GM21619 (cell line): Measurements from ENCODE around the gene DUT.
A peak's percentile ranks its signal among the peaks of the same experiment; 100 is the strongest.

Experiments used
- ATAC-seq: cut with Tn5 transposase; IDR thresholded peaks from one replicate; pipeline ENCODE4 v1.9.1; 2021; ENCODE audit not compliant: unreplicated experiment

The DUT gene

GRCh38 chr15:48330855-48331795 lies at the start of gene DUT:
DUT (plus strand) TSS chr15:48331429; CDS start chr15:48331516, 87 bp downstream.
- peak; percentile 81 for ATAC-seq

- no peak for ATAC-seq
Observed at GRCh38 chr15:48281674-48282073, 49.6 kb upstream of the DUT start.

DNA sequence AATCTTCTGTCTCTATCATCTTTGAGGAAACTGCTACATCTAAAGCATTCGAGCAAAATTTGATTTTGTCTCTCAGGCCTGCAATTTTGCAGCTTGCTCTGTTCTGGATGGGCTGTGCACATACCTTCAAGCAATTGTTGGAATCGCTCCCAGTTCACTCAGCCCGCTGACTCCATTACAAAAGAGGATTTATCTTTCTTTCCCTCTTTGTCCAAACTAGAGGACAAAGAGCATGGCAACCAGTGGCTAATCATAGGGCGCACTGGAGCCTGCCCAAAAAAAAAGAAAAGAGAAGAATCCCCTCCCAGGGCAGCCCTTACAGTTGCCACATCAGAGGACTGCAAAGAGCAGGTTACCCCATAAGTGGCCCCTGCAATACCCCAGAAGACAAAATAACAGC lies 49.0 kb upstream of the DUT start:
- ATAC-seq = no peak

GRCh38 chr15:48283396-48284145 lies 47.7 kb upstream of the DUT start:
- no peak for ATAC-seq

DNA sequence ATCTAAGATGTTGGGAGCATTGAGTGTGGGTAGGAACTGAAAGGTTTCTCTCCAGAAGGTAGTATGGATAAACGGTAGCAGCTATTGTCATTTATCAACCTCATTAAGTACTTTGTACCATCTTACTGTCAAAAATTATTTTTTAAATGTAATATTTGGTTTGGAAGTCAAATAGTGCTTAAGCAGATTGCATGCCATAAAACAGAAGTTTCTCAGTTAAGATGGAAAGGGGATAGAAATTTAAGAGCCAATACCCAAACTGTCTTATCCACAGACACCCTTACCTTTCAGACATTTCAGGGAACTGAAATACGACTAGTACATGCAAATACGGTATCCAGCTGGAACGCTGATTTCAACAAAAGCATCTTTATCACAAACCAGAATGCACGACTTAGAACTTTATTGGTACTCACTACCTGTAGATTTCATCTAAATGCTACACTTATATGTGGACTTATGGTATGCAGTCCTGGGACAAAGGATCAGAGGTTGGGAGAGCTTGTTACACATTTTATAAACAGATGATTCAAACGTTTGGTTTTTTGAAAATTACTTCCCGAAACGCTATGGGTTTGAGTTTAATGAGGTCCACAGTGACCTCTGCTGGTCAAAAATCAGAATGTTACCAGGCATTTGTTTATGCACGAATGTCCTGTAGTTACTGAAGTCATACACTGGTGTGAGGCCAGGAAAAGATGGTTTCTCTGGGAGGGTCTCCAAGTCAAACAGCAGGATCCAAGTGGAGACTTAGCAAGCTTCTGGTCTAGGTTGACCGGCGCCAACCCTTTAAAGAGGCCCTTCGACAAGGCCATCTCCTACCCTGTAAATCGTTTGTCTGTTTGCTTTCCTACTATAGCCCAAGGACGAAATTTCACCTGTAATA lies 45.7 kb upstream of the DUT start:
- ATAC-seq = peak; percentile 74

GRCh38 chr15:48289628-48290027 lies 41.6 kb upstream of the DUT start:
- no peak for ATAC-seq

GRCh38 chr15:48292458-48292857 lies 38.8 kb upstream of the DUT start:
- no peak for ATAC-seq

- no peak for ATAC-seq
Observed at GRCh38 chr15:48297668-48298067, 33.6 kb upstream of the DUT start.

DNA sequence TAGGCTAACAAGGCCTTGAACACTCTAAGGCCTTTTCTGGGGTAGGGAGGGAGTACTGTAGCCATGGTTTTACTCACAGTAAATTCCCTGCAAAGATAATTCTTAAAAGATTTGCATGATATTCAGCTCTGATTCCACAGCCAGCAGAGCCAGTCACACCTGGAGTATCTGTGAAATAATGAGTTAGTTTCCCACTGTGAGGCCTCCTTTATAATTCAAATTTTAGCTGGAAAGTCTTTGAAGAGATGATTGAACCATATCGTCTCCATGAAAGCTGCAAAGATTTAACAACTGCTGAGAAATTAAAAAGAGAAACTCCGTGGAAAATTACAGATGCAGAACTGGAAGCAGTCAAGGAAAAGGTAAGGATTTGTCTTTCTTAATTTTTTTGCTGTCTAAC lies 32.3 kb upstream of the DUT start:
- ATAC-seq = no peak

GRCh38 chr15:48300038-48300437 lies 31.2 kb upstream of the DUT start:
- no peak for ATAC-seq

DNA sequence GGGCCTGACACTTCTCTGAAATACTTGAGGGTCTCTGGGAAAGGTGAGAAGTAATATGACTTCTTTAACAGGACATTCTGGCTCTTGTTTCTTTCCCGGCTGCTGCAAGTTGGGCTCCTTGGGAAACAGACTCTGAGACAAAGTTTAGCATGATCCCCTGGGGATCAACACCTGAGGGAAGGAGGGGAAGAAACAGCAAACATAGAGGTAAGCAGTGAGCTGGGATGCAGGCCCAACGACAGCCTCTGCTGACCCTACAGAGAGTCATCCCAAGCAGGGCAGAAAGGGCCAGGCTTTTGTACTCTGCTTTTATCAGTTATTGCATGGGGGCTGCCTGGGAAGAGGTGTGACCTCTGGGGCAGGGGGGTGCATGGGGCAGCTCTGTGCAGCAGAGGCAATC lies 26.8 kb upstream of the DUT start:
- ATAC-seq = no peak

- no peak for ATAC-seq
Observed at GRCh38 chr15:48306639-48307038, 24.6 kb upstream of the DUT start.

- no peak for ATAC-seq
Observed at GRCh38 chr15:48307586-48307985, 23.6 kb upstream of the DUT start.

DNA sequence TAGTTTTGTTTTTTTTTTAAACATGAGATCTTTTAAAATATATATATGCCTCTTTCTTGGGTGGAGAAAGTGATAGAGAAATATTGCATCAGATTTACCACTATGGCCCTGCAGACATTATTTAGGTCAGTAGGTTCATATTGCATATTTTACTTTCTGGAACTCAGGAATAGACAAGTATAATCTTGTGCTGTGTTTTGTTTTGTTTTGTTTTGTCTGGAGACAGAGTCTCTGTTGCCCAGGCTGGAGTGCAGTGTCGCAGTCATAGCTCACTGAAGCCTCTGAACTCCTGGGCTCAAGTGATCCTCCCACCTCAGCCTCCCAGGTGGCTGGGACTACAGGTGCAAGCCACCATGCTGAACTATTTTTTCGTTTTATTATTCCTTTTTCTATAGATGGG lies 21.5 kb upstream of the DUT start:
- ATAC-seq = no peak

GRCh38 chr15:48313216-48313615 lies 18.0 kb upstream of the DUT start:
- ATAC-seq = no peak

GRCh38 chr15:48315041-48315440 lies 16.2 kb upstream of the DUT start:
- ATAC-seq = no peak

DNA sequence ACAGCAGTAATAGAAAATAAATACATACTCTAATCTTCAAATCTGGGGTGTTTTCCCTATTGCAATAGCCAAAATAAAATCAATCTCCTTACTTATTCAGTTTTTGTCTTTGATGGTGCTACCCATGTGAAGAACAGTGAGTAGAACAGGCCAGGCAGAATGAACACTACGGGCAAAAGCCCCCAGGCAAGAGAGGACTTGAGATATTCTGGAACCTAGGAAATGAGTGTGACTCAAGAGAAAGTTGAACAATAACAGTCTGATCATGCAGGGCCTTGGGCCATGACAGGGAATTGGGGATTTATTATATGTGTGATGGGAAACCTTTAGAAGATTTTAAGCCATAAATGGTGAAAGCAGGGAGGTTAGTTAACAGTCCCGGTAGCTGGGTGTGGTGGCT lies 14.0 kb upstream of the DUT start:
- no peak for ATAC-seq

DNA sequence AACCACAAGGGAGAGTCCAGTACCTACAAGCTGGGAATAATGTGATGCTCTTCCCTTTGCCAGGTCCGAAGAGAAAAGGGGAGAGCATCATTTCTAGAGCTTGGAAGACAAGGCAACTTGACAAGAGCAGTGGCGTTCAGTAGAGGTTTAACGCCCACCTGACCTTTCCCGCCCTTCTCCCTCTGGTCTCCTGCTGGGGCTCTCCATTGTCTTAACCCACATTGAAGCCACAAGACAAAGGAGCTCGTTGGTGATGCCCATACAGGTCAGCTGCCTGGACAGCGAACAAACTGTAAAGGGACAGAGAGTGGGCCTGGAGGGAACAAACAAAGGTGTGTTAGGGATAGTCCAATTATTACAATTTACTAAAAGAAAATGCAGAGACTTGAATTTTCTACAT lies 13.1 kb upstream of the DUT start:
- no peak for ATAC-seq

- no peak for ATAC-seq
Observed at GRCh38 chr15:48323294-48323693, 7.9 kb upstream of the DUT start.

GRCh38 chr15:48324949-48325348 lies 6.3 kb upstream of the DUT start:
- ATAC-seq = no peak

GRCh38 chr15:48325400-48325799 lies 5.8 kb upstream of the DUT start:
- ATAC-seq = no peak
